SK-N-SH treated with all-trans-retinoic acid at 6 μM for 48 hours (cell line): ENCODE measurements around the gene C1orf232.
A peak's percentile ranks its signal among the peaks of the same experiment; 100 is the strongest.

Experiments
- ATAC-seq: fragments of 200-7000 bp; cut with Tn5 transposase; 3 replicates; pipeline ENCODE4 v1.9.1; 2020; ENCODE audit warnings: mild to moderate bottlenecking, moderate library complexity
- ARNTL ChIP-seq: fragments of 450-650 bp; formaldehyde crosslinking; IDR thresholded peaks from 2 replicates; pipeline ENCODE4 v1.5.0; 2020; ENCODE audit warnings: low read depth, mild to moderate bottlenecking, moderate library complexity, borderline replicate concordance
- BACH2 ChIP-seq: fragments of 250-450 bp; sonication (Bioruptor Pico); IDR thresholded peaks from 2 replicates; pipeline ENCODE4 v1.9.0; 2021; ENCODE audit warnings: mild to moderate bottlenecking, borderline replicate concordance
- GLIS3 ChIP-seq: fragments of 250-450 bp; sonication (Bioruptor Pico); IDR thresholded peaks from 2 replicates; pipeline ENCODE4 v1.5.0; 2020; ENCODE audit warnings: mild to moderate bottlenecking, moderate library complexity
- PPARA ChIP-seq: fragments of 250-450 bp; sonication (Bioruptor Pico); IDR thresholded peaks from 2 replicates; pipeline ENCODE4 v1.5.0; 2020; ENCODE audit warnings: mild to moderate bottlenecking, borderline replicate concordance
- RARB ChIP-seq: fragments of 250-450 bp; sonication (Bioruptor Pico); IDR thresholded peaks from 2 replicates; pipeline ENCODE4 v1.8.0; 2021; ENCODE audit warnings: mild to moderate bottlenecking, moderate library complexity
- SNAI2 ChIP-seq: fragments of 250-450 bp; sonication (Bioruptor Pico); IDR thresholded peaks from 2 replicates; pipeline ENCODE4 v1.5.0; 2020; ENCODE audit warnings: mild to moderate bottlenecking, moderate library complexity
- TCF4 ChIP-seq: fragments of 250-450 bp; sonication (Bioruptor Pico); IDR thresholded peaks from 2 replicates; pipeline ENCODE4 v1.8.0; 2021; ENCODE audit warnings: mild to moderate bottlenecking, moderate library complexity, borderline replicate concordance
- TOX ChIP-seq: fragments of 250-450 bp; sonication (Bioruptor Pico); IDR thresholded peaks from 2 replicates; pipeline ENCODE4 v1.8.0; 2021; ENCODE audit warnings: mild to moderate bottlenecking, moderate library complexity, borderline replicate concordance
- ZC3H10 ChIP-seq: fragments of 250-450 bp; sonication (Bioruptor Pico); IDR thresholded peaks from 2 replicates; pipeline ENCODE4 v1.5.1; 2021; ENCODE audit warnings: mild to moderate bottlenecking, moderate library complexity
- ZFP3 ChIP-seq: fragments of 250-450 bp; sonication (Bioruptor Pico); IDR thresholded peaks from 2 replicates; pipeline ENCODE4 v1.5.0; 2020; ENCODE audit warnings: mild to moderate bottlenecking, moderate library complexity
- ZFP30 ChIP-seq: fragments of 450-650 bp; formaldehyde crosslinking; IDR thresholded peaks from 2 replicates; pipeline ENCODE4 v1.5.0; 2022; ENCODE audit warnings: mild to moderate bottlenecking, moderate library complexity
- ZNF565 ChIP-seq: fragments of 450-650 bp; formaldehyde crosslinking; conservative IDR thresholded peaks from 2 replicates; pipeline ENCODE4 v1.5.0; 2020; ENCODE audit warnings: low read depth, mild to moderate bottlenecking, moderate library complexity
- ZNF70 ChIP-seq: fragments of 450-650 bp; formaldehyde crosslinking; IDR thresholded peaks from 2 replicates; pipeline ENCODE4 v1.5.0; 2020; ENCODE audit warnings: mild to moderate bottlenecking, moderate library complexity
- ZNF8 ChIP-seq: fragments of 450-650 bp; formaldehyde crosslinking; IDR thresholded peaks from 2 replicates; pipeline ENCODE4 v1.5.0; 2020; ENCODE audit warnings: mild to moderate bottlenecking, moderate library complexity
- TF ChIP-seq, protein P1 (sequence below): fragments of 250-450 bp; sonication (Bioruptor Pico); IDR thresholded peaks from 2 replicates; pipeline ENCODE4 v1.5.1; 2021; ENCODE audit warnings: mild to moderate bottlenecking, moderate library complexity
- TF ChIP-seq, protein P2 (sequence below): fragments of 250-450 bp; sonication (Bioruptor Pico); IDR thresholded peaks from 2 replicates; pipeline ENCODE4 v1.8.0; 2021; ENCODE audit warnings: low read depth, mild to moderate bottlenecking, moderate library complexity, borderline replicate concordance
- TF ChIP-seq, protein P3 (sequence below): fragments of 250-450 bp; sonication (Bioruptor Pico); IDR thresholded peaks from 2 replicates; pipeline ENCODE4 v1.8.0; 2020; ENCODE audit warnings: mild to moderate bottlenecking, moderate library complexity, borderline replicate concordance
- TF ChIP-seq, protein P4 (sequence below): fragments of 250-450 bp; sonication (Bioruptor Pico); IDR thresholded peaks from 2 replicates; pipeline ENCODE4 v1.5.0; 2020; ENCODE audit warnings: mild to moderate bottlenecking, moderate library complexity
- TF ChIP-seq, protein P5 (sequence below): fragments of 250-450 bp; sonication (Bioruptor Pico); IDR thresholded peaks from 2 replicates; pipeline ENCODE4 v1.5.1; 2020; ENCODE audit warnings: low read depth, mild to moderate bottlenecking, moderate library complexity

The C1orf232 gene

DNA sequence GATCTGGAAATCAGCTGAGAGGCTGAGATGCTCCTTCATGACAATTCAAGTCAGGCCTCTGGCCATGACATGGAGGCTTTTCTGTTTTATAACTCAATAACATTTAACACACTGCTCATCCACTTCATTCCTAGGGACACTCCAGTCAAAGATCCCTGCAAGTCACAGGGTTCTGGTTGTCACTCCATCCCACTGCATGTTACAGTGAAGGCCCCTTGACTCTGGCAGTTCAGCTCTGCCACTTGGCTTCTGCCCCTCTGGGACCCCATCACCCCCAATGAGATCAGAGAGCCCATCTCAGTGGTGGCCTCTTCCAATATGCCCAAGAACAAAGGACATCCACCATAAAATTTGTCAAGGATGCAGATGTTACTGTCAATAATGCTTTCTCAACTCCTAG, 19.9 kb downstream of the C1orf232 start:
- TF ChIP-seq ZFP30 (CRISPR knock-in tag) (no peak), ZC3H10 (CRISPR knock-in tag) (no peak), TCF4 (no peak), BACH2 (CRISPR knock-in tag) (no peak), ZNF565 (CRISPR knock-in tag) (no peak), ARNTL (CRISPR knock-in tag) (no peak), PPARA (no peak)
- TF ChIP-seq, protein P1, sequence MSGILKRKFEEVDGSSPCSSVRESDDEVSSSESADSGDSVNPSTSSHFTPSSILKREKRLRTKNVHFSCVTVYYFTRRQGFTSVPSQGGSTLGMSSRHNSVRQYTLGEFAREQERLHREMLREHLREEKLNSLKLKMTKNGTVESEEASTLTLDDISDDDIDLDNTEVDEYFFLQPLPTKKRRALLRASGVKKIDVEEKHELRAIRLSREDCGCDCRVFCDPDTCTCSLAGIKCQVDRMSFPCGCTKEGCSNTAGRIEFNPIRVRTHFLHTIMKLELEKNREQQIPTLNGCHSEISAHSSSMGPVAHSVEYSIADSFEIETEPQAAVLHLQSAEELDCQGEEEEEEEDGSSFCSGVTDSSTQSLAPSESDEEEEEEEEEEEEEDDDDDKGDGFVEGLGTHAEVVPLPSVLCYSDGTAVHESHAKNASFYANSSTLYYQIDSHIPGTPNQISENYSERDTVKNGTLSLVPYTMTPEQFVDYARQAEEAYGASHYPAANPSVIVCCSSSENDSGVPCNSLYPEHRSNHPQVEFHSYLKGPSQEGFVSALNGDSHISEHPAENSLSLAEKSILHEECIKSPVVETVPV (CRISPR knock-in tag), result no peak
- TF ChIP-seq, protein P2, sequence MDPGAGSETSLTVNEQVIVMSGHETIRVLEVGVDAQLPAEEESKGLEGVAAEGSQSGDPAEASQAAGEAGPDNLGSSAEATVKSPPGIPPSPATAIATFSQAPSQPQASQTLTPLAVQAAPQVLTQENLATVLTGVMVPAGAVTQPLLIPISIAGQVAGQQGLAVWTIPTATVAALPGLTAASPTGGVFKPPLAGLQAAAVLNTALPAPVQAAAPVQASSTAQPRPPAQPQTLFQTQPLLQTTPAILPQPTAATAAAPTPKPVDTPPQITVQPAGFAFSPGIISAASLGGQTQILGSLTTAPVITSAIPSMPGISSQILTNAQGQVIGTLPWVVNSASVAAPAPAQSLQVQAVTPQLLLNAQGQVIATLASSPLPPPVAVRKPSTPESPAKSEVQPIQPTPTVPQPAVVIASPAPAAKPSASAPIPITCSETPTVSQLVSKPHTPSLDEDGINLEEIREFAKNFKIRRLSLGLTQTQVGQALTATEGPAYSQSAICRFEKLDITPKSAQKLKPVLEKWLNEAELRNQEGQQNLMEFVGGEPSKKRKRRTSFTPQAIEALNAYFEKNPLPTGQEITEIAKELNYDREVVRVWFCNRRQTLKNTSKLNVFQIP, result no peak
- no peak for ATAC-seq

DNA sequence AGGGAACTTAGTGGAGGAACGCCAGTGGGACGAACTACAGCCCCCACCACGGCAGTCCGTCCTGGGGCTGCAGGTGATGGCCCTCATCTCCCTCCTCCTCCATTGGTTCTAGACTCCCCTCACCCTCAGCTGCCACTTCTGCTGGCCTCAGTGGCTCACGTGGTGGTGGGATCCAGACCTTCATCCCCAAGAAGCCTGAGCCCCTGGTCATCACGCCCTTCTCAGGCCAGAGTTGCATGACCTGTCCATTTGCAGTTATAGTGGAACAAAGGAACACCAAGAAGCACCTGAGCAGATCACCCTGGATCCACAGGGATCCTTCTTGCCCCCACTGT, 22.8 kb downstream of the C1orf232 start:
- TF ChIP-seq, protein P1 (CRISPR knock-in tag), result no peak
- TF ChIP-seq ZNF8, result no peak
- no peak for TF ChIP-seq ZNF70 (CRISPR knock-in tag)
- TF ChIP-seq, protein P3, sequence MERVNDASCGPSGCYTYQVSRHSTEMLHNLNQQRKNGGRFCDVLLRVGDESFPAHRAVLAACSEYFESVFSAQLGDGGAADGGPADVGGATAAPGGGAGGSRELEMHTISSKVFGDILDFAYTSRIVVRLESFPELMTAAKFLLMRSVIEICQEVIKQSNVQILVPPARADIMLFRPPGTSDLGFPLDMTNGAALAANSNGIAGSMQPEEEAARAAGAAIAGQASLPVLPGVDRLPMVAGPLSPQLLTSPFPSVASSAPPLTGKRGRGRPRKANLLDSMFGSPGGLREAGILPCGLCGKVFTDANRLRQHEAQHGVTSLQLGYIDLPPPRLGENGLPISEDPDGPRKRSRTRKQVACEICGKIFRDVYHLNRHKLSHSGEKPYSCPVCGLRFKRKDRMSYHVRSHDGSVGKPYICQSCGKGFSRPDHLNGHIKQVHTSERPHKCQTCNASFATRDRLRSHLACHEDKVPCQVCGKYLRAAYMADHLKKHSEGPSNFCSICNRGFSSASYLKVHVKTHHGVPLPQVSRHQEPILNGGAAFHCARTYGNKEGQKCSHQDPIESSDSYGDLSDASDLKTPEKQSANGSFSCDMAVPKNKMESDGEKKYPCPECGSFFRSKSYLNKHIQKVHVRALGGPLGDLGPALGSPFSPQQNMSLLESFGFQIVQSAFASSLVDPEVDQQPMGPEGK, result no peak
- TF ChIP-seq TCF4, result no peak
- no peak for TF ChIP-seq SNAI2 (CRISPR knock-in tag)
- TF ChIP-seq ZNF565 (CRISPR knock-in tag), result no peak
- no peak for TF ChIP-seq ZFP3 (CRISPR knock-in tag)
- no peak for TF ChIP-seq PPARA
- TF ChIP-seq, protein P4, sequence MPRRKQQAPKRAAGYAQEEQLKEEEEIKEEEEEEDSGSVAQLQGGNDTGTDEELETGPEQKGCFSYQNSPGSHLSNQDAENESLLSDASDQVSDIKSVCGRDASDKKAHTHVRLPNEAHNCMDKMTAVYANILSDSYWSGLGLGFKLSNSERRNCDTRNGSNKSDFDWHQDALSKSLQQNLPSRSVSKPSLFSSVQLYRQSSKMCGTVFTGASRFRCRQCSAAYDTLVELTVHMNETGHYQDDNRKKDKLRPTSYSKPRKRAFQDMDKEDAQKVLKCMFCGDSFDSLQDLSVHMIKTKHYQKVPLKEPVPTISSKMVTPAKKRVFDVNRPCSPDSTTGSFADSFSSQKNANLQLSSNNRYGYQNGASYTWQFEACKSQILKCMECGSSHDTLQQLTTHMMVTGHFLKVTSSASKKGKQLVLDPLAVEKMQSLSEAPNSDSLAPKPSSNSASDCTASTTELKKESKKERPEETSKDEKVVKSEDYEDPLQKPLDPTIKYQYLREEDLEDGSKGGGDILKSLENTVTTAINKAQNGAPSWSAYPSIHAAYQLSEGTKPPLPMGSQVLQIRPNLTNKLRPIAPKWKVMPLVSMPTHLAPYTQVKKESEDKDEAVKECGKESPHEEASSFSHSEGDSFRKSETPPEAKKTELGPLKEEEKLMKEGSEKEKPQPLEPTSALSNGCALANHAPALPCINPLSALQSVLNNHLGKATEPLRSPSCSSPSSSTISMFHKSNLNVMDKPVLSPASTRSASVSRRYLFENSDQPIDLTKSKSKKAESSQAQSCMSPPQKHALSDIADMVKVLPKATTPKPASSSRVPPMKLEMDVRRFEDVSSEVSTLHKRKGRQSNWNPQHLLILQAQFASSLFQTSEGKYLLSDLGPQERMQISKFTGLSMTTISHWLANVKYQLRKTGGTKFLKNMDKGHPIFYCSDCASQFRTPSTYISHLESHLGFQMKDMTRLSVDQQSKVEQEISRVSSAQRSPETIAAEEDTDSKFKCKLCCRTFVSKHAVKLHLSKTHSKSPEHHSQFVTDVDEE (CRISPR knock-in tag), result no peak
- ATAC-seq, result no peak

DNA sequence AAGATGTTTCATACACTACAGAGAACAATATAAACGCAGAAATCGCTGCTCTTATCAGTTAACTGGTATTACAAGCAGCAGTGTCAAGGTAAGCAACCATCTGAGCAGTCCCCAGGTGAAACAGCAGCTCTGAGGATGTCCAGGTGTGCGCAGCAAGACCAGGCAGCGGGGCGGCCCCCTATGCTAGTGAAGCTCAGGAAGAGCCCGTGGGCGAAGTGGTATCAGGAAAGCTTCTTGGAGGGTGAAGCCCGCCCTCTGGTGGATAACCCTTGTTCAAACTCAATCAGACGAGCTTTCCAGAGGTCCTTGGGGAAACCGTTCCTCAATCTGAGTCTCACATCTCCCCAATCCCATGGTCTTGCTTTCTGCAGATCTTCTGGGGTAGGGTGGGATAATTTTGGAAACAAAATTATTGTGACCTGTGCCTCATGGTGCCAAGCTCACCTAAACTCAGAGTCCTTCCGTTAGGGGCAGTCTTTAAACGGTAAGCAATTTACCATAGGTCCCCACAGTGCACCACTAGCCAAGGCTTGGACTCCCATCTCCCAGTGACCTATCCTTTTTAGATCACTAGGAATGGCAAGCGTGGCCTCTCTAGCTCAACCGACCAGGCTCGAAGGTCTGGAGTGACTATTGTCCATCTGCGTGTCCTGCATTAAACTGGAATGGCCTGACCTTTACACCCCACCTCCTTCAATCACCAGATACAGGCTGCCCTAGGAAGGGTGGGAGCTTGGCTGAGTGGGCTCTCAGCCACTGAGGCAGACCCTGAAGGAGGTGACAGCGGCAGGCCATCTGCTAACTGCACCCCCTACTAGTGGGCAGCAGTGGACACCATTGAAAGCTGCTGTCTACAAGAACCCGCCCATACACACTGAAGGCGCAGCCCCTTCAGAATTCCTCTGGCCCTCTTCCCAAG, 23.5 kb downstream of the C1orf232 start:
- peak; percentile 100 for ATAC-seq
- TF ChIP-seq, protein P5, sequence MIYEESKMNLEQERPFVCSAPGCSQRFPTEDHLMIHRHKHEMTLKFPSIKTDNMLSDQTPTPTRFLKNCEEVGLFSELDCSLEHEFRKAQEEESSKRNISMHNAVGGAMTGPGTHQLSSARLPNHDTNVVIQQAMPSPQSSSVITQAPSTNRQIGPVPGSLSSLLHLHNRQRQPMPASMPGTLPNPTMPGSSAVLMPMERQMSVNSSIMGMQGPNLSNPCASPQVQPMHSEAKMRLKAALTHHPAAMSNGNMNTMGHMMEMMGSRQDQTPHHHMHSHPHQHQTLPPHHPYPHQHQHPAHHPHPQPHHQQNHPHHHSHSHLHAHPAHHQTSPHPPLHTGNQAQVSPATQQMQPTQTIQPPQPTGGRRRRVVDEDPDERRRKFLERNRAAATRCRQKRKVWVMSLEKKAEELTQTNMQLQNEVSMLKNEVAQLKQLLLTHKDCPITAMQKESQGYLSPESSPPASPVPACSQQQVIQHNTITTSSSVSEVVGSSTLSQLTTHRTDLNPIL, result no peak
- TF ChIP-seq TOX (CRISPR knock-in tag), result no peak
- TF ChIP-seq RARB, result no peak
- no peak for TF ChIP-seq ARNTL (CRISPR knock-in tag)
- TF ChIP-seq, protein P3, result no peak
- TF ChIP-seq GLIS3 (CRISPR knock-in tag), result no peak
- TF ChIP-seq ZNF8, result no peak
- TF ChIP-seq, protein P2, result no peak
- no peak for TF ChIP-seq TCF4
- TF ChIP-seq, protein P1 (CRISPR knock-in tag), result no peak
- no peak for TF ChIP-seq ZNF565 (CRISPR knock-in tag)
- TF ChIP-seq PPARA, result no peak
